H1 (cell line): ENCODE data around the gene KCNQ2. TPM values are rescaled to one million over a fixed set of nuclear protein-coding genes. Genes with fewer than 3 reads are reported as not detected.

ENCODE experiments used
- CTCF ChIA-PET: fragments of 300-600 bp; sonication (Branson Sonifier 250); formaldehyde crosslinking; loops from one replicate; lab custom pipeline; 2021; ENCODE audit not compliant: partially characterized antibody; lab: Charles Lee
- POLR2A ChIA-PET: fragments of 300-600 bp; sonication (Branson Sonifier 250); formaldehyde crosslinking; loops from one replicate; lab custom pipeline; 2021; ENCODE audit warnings: inconsistent platforms; ENCODE audit not compliant: partially characterized antibody; lab: Charles Lee
- DNase-seq, 2 experiments: peaks; one replicate each; pipeline versions ENCODE4 v3.0.0 to v3.0.0-alpha.2; 2010 to 2022; ENCODE audit warnings: low spot score in 2 of 2, low read depth in 1 of 2, mixed read lengths in 1 of 2
- FAIRE-seq: peaks from 2 replicates; lab custom pipeline; 2011; peaks lifted over from hg19 to GRCh38; lab: Jason Lieb, UNC
- H2AFZ ChIP-seq: 2 replicates; pipeline ENCODE4 v1.8.1; 2012; ENCODE audit warnings: low read length, inconsistent platforms
- H2AK5ac ChIP-seq: 2 replicates; pipeline ENCODE4 v1.6.1; 2013; ENCODE audit warnings: low read depth, low read length
- H2BK120ac ChIP-seq: replicated peaks from 2 replicates; pipeline ENCODE3; 2013; ENCODE audit warnings: low read depth, low read length, inconsistent platforms
- H2BK12ac ChIP-seq: 2 replicates; pipeline ENCODE4 v1.6.1; 2013; ENCODE audit warnings: low read depth, low read length
- H2BK15ac ChIP-seq: 2 replicates; pipeline ENCODE4 v1.6.1; 2013; ENCODE audit warnings: low read length
- H2BK20ac ChIP-seq: 2 replicates; pipeline ENCODE4 v1.6.1; 2013; ENCODE audit warnings: low read length
- H2BK5ac ChIP-seq: 2 replicates; pipeline ENCODE4 v1.6.1; 2013; ENCODE audit warnings: low read depth, low read length
- H3K14ac ChIP-seq: 2 replicates; pipeline ENCODE4 v1.6.1; 2013; ENCODE audit warnings: inconsistent platforms; ENCODE audit not compliant: insufficient read length
- H3K18ac ChIP-seq: 2 replicates; pipeline ENCODE4 v1.6.1; 2013; ENCODE audit warnings: low read length; ENCODE audit errors: extremely low read depth
- H3K23ac ChIP-seq: 2 replicates; pipeline ENCODE4 v1.6.1; 2013; ENCODE audit warnings: inconsistent platforms; ENCODE audit not compliant: insufficient read length
- H3K23me2 ChIP-seq: 2 replicates; pipeline ENCODE4 v1.6.1; 2013; ENCODE audit warnings: low read depth, low read length
- H3K27ac ChIP-seq: 2 replicates; pipeline ENCODE4 v1.6.1; 2011; ENCODE audit warnings: low read depth, low read length, inconsistent platforms
- H3K27me3 ChIP-seq, 4 experiments: replicated peaks in 1 of 4; 1 replicate in 1 of 4; 2 replicates in 3 of 4; pipeline versions ENCODE4 v1.6.1 to v1.8.1; 2011 to 2013; ENCODE audit warnings: low read length in 3 of 4, mild to moderate bottlenecking in 3 of 4, inconsistent platforms in 2 of 4, mixed read lengths in 2 of 4, moderate library complexity in 1 of 4; ENCODE audit not compliant: control insufficient read depth in 3 of 4, insufficient read depth in 3 of 4; ENCODE audit errors: extremely low read depth in 1 of 4
- H3K36me3 ChIP-seq, 4 experiments: 2 replicates each; pipeline versions ENCODE4 v1.6.1 to v1.8.1; 2011 to 2013; ENCODE audit warnings: mild to moderate bottlenecking in 4 of 4, low read length in 3 of 4, moderate library complexity in 2 of 4, control low read depth in 1 of 4, inconsistent platforms in 1 of 4; ENCODE audit not compliant: insufficient read depth in 4 of 4, control insufficient read depth in 2 of 4
- H3K4ac ChIP-seq: replicated peaks from 2 replicates; pipeline ENCODE3; 2013; ENCODE audit warnings: low read length, low read depth, mixed read lengths, inconsistent platforms; ENCODE audit not compliant: insufficient read length
- H3K4me1 ChIP-seq, 4 experiments: replicated peaks in 1 of 4; 1 replicate in 1 of 4; 2 replicates in 3 of 4; pipeline versions ENCODE4 v1.6.1 to v1.8.1; 2011 to 2013; ENCODE audit warnings: low read length in 3 of 4, inconsistent platforms in 2 of 4, mixed read lengths in 1 of 4; ENCODE audit not compliant: insufficient read depth in 4 of 4, control insufficient read depth in 3 of 4
- H3K4me2 ChIP-seq, 2 experiments: 2 replicates each; pipeline versions ENCODE4 v1.6.1 to v1.8.1; 2011 to 2013; ENCODE audit warnings: low read depth in 2 of 2, low read length in 2 of 2, control low read depth in 1 of 2, inconsistent platforms in 1 of 2, mild to moderate bottlenecking in 1 of 2; ENCODE audit not compliant: insufficient read depth in 1 of 2
- H3K4me3 ChIP-seq, 4 experiments: fragments of 200-600, 300-600 bp in 1 of 4; sonication (generic), shearing (Covaris generic), sonication (Bioruptor Twin) in 1 of 4; 2 replicates each; pipeline versions ENCODE4 v1.5.1 to v1.8.1; 2011 to 2016; ENCODE audit warnings: low read length in 4 of 4, low read depth in 3 of 4, control low read depth in 2 of 4, inconsistent platforms in 2 of 4, mild to moderate bottlenecking in 2 of 4, mixed read lengths in 1 of 4, moderate library complexity in 1 of 4; ENCODE audit not compliant: insufficient read depth in 2 of 4; ENCODE audit errors: extremely low read depth in 1 of 4
- H3K56ac ChIP-seq: replicated peaks from 2 replicates; pipeline ENCODE3; 2013; ENCODE audit warnings: low read depth, mild to moderate bottlenecking, mixed read lengths, low read length, inconsistent platforms; ENCODE audit not compliant: insufficient read length
- H3K79me1 ChIP-seq: 2 replicates; pipeline ENCODE4 v1.6.1; 2013; ENCODE audit warnings: low read depth, low read length, control low read depth
- H3K79me2 ChIP-seq, 2 experiments: 2 replicates each; pipeline versions ENCODE4 v1.6.1 to v1.8.1; 2012 to 2013; ENCODE audit warnings: low read length in 2 of 2, mild to moderate bottlenecking in 2 of 2, inconsistent platforms in 1 of 2; ENCODE audit not compliant: insufficient read depth in 2 of 2, control insufficient read depth in 1 of 2
- H3K9ac ChIP-seq, 4 experiments: replicated peaks in 1 of 4; 1 replicate in 1 of 4; 2 replicates in 3 of 4; pipeline versions ENCODE4 v1.6.1 to v1.8.1; 2011 to 2013; ENCODE audit warnings: low read depth in 3 of 4, low read length in 3 of 4, control low read depth in 2 of 4, mild to moderate bottlenecking in 2 of 4, moderate library complexity in 2 of 4, inconsistent platforms in 1 of 4; ENCODE audit errors: extremely low read depth in 1 of 4
- H3K9me3 ChIP-seq, 2 experiments: 2 replicates each; pipeline versions ENCODE4 v1.6.1 to v1.8.1; 2012 to 2013; ENCODE audit warnings: mild to moderate bottlenecking in 2 of 2, moderate library complexity in 2 of 2, control low read depth in 1 of 2, inconsistent platforms in 1 of 2, low read depth in 1 of 2, low read length in 1 of 2, mixed read lengths in 1 of 2; ENCODE audit not compliant: insufficient read depth in 2 of 2
- H4K20me1 ChIP-seq, 2 experiments: replicated peaks in 1 of 2; 2 replicates each; pipeline versions ENCODE3 to v1.8.1; 2011 to 2013; ENCODE audit warnings: inconsistent platforms in 2 of 2, low read length in 2 of 2, mild to moderate bottlenecking in 1 of 2; ENCODE audit not compliant: insufficient read depth in 2 of 2, control insufficient read depth in 1 of 2
- H4K5ac ChIP-seq: 2 replicates; pipeline ENCODE4 v1.6.1; 2013; ENCODE audit warnings: low read length, low read depth, mixed read lengths, inconsistent platforms; ENCODE audit not compliant: insufficient read length
- H4K8ac ChIP-seq: 2 replicates; pipeline ENCODE4 v1.8.0; 2013; ENCODE audit warnings: mild to moderate bottlenecking, moderate library complexity, low read length, inconsistent platforms; ENCODE audit not compliant: insufficient read depth; ENCODE audit errors: extremely low read depth
- H4K91ac ChIP-seq: replicated peaks from 2 replicates; pipeline ENCODE3; 2013; ENCODE audit warnings: low read length, mixed read lengths, inconsistent platforms; ENCODE audit not compliant: insufficient read length
- POLR2A ChIP-seq, 2 experiments: IDR thresholded peaks; 1 replicate in 1 of 2; 2 replicates in 1 of 2; pipeline ENCODE4 v1.6.1; 2011; ENCODE audit warnings: low read depth in 2 of 2, low read length in 2 of 2, mild to moderate bottlenecking in 2 of 2; ENCODE audit errors: control extremely low read depth in 1 of 2
- SIN3A ChIP-seq, 2 experiments: IDR thresholded peaks in 1 of 2; conservative IDR thresholded peaks in 1 of 2; 2 replicates each; pipeline ENCODE4 v1.6.1; 2011 to 2012; ENCODE audit warnings: low read length in 2 of 2, improper control_type of control experiment in 1 of 2, low read depth in 1 of 2, mild to moderate bottlenecking in 1 of 2
- SP4 ChIP-seq: IDR thresholded peaks from 2 replicates; pipeline ENCODE4 v1.6.1; 2012; ENCODE audit warnings: low read length, inconsistent platforms
- TCF12 ChIP-seq: IDR thresholded peaks from 2 replicates; pipeline ENCODE4 v1.6.1; 2011; ENCODE audit warnings: low read depth, mild to moderate bottlenecking, low read length
- WGBS, 2 experiments: shearing (Covaris generic) in 1 of 2; methylation state at CpG; one replicate each; pipeline versions ENCODE4 v1.1.6 to v1.1.7; 2013 to 2015; ENCODE audit warnings: low lambda C conversion rate in 2 of 2, mixed read lengths in 2 of 2, inconsistent platforms in 1 of 2, low coverage in 1 of 2, missing lambda C conversion rate in 1 of 2; ENCODE audit not compliant: insufficient replicate concordance in 2 of 2, insufficient coverage in 1 of 2, insufficient read length in 1 of 2; ENCODE audit errors: extremely low coverage in 1 of 2, missing lambda C conversion rate in 1 of 2; 5-methylcytosine and 5-hydroxymethylcytosine counted together
- polyA plus RNA-seq, 7 experiments: library from polyadenylated mRNA; depleted of rRNA in 3 of 7; stranded (reverse) in 5 of 7; unstranded in 2 of 7; fragments of >200 nt in 5 of 7; fragments of 200-250 nt in 2 of 7; gene quantifications; 1 replicate in 5 of 7; 2 replicates in 1 of 7; 4 replicates in 1 of 7; pipeline versions ENCODE4 v1.2.1 to v1.2.3, GENCODE V29; 2011 to 2013; ENCODE audit warnings: missing spikeins in 2 of 7, mixed read lengths in 2 of 7
- total RNA-seq: library from RNA; stranded (reverse); fragmentation: NEBNext Ultra II Directional; extraction: Animal tissue kit (Norgen Biotek cat#: 25700); gene quantifications from 2 replicates; pipeline ENCODE4 v1.2.1, GENCODE V29; 2021
- TF ChIP-seq, protein P1 (sequence below): IDR thresholded peaks from 2 replicates; pipeline ENCODE4 v1.6.1; 2012; ENCODE audit warnings: inconsistent platforms
- TF ChIP-seq, protein P2 (sequence below): IDR thresholded peaks from 2 replicates; pipeline ENCODE4 v1.6.1; 2012; ENCODE audit warnings: inconsistent platforms

KCNQ2 gene
- total and polyA plus RNA-seq, 2 of the 8 experiments (the other 6 are each of a cell fraction or from before 2014, with no cell fraction given), result 82.6 to 243 TPM

DNA sequence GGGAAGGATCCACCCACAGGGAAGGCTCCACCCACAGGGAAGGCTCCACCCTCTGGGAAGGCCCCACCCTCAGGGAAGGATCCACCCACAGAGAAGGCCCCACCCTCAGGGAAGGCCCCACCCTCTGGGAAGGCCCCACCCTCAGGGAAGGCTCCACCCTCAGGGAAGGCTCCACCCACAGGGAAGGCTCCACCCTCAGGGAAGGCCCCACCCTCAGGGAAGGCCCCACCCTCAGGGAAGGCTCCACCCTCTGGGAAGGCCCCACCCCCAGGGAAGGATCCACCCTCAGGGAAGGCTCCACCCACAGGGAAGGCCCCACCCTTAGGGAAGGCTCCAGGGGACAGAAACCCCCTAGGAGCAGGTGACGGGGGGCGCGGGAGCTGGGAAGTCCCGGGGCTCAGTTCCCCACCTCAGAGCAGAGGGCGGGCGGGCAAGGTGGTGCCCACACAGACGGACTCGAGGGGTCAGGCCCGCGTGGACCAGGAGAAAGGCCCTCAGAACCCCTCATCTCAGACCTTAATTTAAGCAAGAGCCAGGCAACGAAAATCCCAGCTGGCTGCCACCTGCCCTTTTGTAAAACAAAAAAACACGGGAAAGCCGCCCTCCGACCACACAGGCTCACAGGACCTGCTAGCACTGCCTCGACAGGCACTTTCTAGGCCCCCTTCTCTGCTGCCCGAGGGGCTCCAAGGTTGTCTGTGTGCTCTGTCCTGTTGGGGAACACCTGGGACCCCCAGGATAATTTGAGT lies 39.7 kb downstream of the KCNQ2 start:
- no peak overlapping the region for H3K4me3 ChIP-seq
- ChIA-PET CTCF (interaction anchor here (0.6 to 1.6 kb wide), 5 partner anchors 9 to 983 kb away, joined by 3 read pairs; partner anchors contain the start of gene PTK6), POLR2A (interaction anchor here (0.7 to 1.4 kb wide), 3 partner anchors 9 to 88 kb away, joined by 3 to 6 read pairs (median 4); partner anchors contain the start of gene PPDPF)
- peak overlapping the region; percentile 71 for H3K18ac ChIP-seq
- no peaks in the 10 kb centered on the region; the same call in 1 of the 2 replicates for H3K79me1 ChIP-seq
- no peaks in the 10 kb centered on the region for H4K20me1 ChIP-seq
- H4K5ac ChIP-seq, result peak overlapping the region; percentile 35
- no peaks in the 10 kb centered on the region for H3K23me2 ChIP-seq
- TF ChIP-seq, protein P1, sequence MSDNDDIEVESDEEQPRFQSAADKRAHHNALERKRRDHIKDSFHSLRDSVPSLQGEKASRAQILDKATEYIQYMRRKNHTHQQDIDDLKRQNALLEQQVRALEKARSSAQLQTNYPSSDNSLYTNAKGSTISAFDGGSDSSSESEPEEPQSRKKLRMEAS, result peak; percentile 17; the same call in 1 of the 2 replicates
- TF ChIP-seq SIN3A (conservative IDR thresholded peaks at IDR 0.05 in 1 of 2, IDR thresholded peaks at IDR 0.05 in 1 of 2; ENCODE audit: low read depth in 1 of 2, low read length in 2 of 2), result 0 out of 4 replicates have a peak, but pooled peaks of 1 of the 2 experiments have one; percentile 19
- TF ChIP-seq TCF12, result 0 out of 2 replicates have a peak, but pooled peaks have one; percentile 45
- peak; percentile 71; the same call in 1 of the 2 replicates for TF ChIP-seq SP4
- TF ChIP-seq, protein P2, sequence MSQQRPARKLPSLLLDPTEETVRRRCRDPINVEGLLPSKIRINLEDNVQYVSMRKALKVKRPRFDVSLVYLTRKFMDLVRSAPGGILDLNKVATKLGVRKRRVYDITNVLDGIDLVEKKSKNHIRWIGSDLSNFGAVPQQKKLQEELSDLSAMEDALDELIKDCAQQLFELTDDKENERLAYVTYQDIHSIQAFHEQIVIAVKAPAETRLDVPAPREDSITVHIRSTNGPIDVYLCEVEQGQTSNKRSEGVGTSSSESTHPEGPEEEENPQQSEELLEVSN, result peak; percentile 42; the same call in 1 of the 2 replicates
- no peak for TF ChIP-seq POLR2A (IDR thresholded peaks at IDR 0.05; ENCODE audit: control extremely low read depth in 1 of 2, low read depth in 2 of 2, low read length in 2 of 2)
- H2AK5ac ChIP-seq, result no peak overlapping the region
- no peak overlapping the region for H2BK12ac ChIP-seq
- peak overlapping the region in 1 of 2 experiments; percentile 42; a peak in 3 of 4 replicates for H3K4me2 ChIP-seq
- DNase-seq (peak in 1 of 2 experiments; percentile 76), FAIRE-seq (no peak)
- H4K8ac ChIP-seq, result peak overlapping the region; percentile 83
- H3K27ac ChIP-seq, result peak overlapping the region; percentile 38; the same call in 1 of the 2 replicates
- no peak overlapping the region for H4K91ac ChIP-seq
- no peak overlapping the region for H2BK120ac ChIP-seq
- H3K56ac ChIP-seq, result no peak overlapping the region
- H2AFZ ChIP-seq, result no peak overlapping the region
- H3K27me3 ChIP-seq, result no peaks in the 10 kb centered on the region
- peaks cover 0 to 13% (median 5%) of the 10 kb centered on the region in 4 experiments; a peak in 5 of 7 replicates for H3K4me1 ChIP-seq
- no peak overlapping the region for H3K4ac ChIP-seq
- H2BK20ac ChIP-seq, result no peak overlapping the region
- no peak overlapping the region for H3K14ac ChIP-seq
- H3K36me3 ChIP-seq, result no peaks in the 10 kb centered on the region; a peak in 1 of 8 replicates
- peak overlapping the region; percentile 52; the same call in 1 of the 2 replicates for H2BK5ac ChIP-seq
- H3K79me2 ChIP-seq, result no peaks in the 10 kb centered on the region
- no peaks in the 10 kb centered on the region for H3K9me3 ChIP-seq
- H3K23ac ChIP-seq, result no peak overlapping the region
- no peak overlapping the region; a peak in 1 of 7 replicates for H3K9ac ChIP-seq
- no peak overlapping the region for H2BK15ac ChIP-seq
- 53% methylated on average over 11 of the region's 16 CpGs; no CpG with 5 or more reads in 1 of the 2 experiments for WGBS, 2 experiments
